Esophagus squamous epithelium (tissue), 4 donors: Measurements from ENCODE around the gene FAM153A.
"Not testable (repeated sequence)": the region's sequence is repeated elsewhere in the genome, so short reads cannot be mapped to it uniquely, and the experiment has no call there.

Source experiments
- CTCF ChIP-seq, 6 experiments: fragments of 450-650 bp in 4 of 6; fragments of 200-600 bp in 2 of 6; sonication (generic) in 2 of 6; IDR thresholded peaks; one replicate each; pipeline ENCODE4 v1.5.1; 2016 to 2019; ENCODE audit warnings: antibody characterized with exemption in 6 of 6, mild to moderate bottlenecking in 4 of 6, moderate library complexity in 4 of 6
- POLR2A ChIP-seq, 4 donors: fragments of 450-650 bp; IDR thresholded peaks; one replicate each; pipeline ENCODE4 v1.6.1; 2017; ENCODE audit warnings: antibody characterized with exemption in 4 of 4, mild to moderate bottlenecking in 4 of 4, moderate library complexity in 3 of 4

DNA sequence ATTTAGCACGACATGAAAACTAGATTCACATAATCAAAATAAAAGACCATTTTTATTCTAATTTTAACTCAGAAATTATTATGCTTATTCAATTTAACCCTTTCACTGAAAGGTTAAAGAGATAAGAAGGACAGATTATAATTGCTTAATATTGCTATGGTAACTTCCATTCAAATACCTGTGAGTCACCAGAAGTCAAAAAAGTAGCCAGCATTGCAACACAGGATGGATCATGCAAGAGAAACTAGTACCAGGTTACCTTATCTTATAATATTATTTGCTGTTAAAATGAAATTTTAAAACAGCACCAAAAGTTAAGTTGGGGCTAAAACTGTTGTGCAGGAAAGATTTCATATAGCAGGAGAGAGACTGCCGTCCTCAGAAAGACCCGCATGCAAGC is 11.5 kb downstream of the FAM153A start:
- not testable (repeated sequence) for TF ChIP-seq CTCF, POLR2A (IDR thresholded peaks at IDR 0.05)
